K562 (cell line): Measurements from ENCODE around the gene PIKFYVE. TPM values are rescaled to one million over a fixed set of nuclear protein-coding genes. Genes with fewer than 3 reads are reported as not detected.

Experiments
- ADNP ChIP-seq: fragments of 200-800 bp; sonication (Bioruptor generic); IDR thresholded peaks from 2 replicates; pipeline ENCODE4 v1.6.1; 2016; ENCODE audit warnings: missing genetic modification characterization, missing compliant biosample characterization
- BHLHE40 ChIP-seq: IDR thresholded peaks from 2 replicates; pipeline ENCODE4 v1.6.1; 2011; ENCODE audit warnings: low read length, improper control_type of control experiment
- CCAR2 ChIP-seq: fragments of 200-400 bp; formaldehyde crosslinking; IDR thresholded peaks from 2 replicates; pipeline ENCODE4 v1.6.1; 2017; ENCODE audit warnings: mild to moderate bottlenecking, low read depth, low read length
- GABPB1 ChIP-seq: sonication (generic); formaldehyde crosslinking; IDR thresholded peaks from 2 replicates; pipeline ENCODE4 v1.8.0; 2022; ENCODE audit warnings: mild to moderate bottlenecking, missing genetic modification reagents
- GABPB2 ChIP-seq: fragments of 250-450 bp; sonication (Bioruptor Pico); conservative IDR thresholded peaks from 2 replicates; pipeline ENCODE4 v1.5.1; 2021; ENCODE audit warnings: mild to moderate bottlenecking
- LEF1 ChIP-seq: fragments of 450-650 bp; IDR thresholded peaks from 2 replicates; pipeline ENCODE4 v1.6.1; 2016; ENCODE audit warnings: mild to moderate bottlenecking
- MGA ChIP-seq: fragments of 450-650 bp; IDR thresholded peaks from 2 replicates; pipeline ENCODE4 v1.6.1; 2016; ENCODE audit warnings: mild to moderate bottlenecking, moderate library complexity
- NCOA6 ChIP-seq: fragments of 450-650 bp; IDR thresholded peaks from 2 replicates; pipeline ENCODE4 v1.6.1; 2017; ENCODE audit warnings: mild to moderate bottlenecking
- RBFOX2 ChIP-seq: fragments of 200-400 bp; formaldehyde crosslinking; IDR thresholded peaks from 2 replicates; pipeline ENCODE4 v1.6.1; 2017; ENCODE audit warnings: low read depth, mild to moderate bottlenecking, low read length, moderate library complexity
- RBM34 ChIP-seq: fragments of 200-400 bp; formaldehyde crosslinking; IDR thresholded peaks from 2 replicates; pipeline ENCODE4 v1.6.1; 2018; ENCODE audit warnings: low read length, borderline replicate concordance; ENCODE audit not compliant: insufficient read depth
- RFX1 ChIP-seq: fragments of 450-650 bp; IDR thresholded peaks from 2 replicates; pipeline ENCODE4 v1.6.1; 2016; ENCODE audit warnings: mild to moderate bottlenecking, moderate library complexity
- TOE1 ChIP-seq, 2 experiments: fragments of 450-650 bp in 1 of 2; sonication (generic) in 1 of 2; formaldehyde crosslinking in 1 of 2; IDR thresholded peaks; 2 replicates each; pipeline versions ENCODE4 v1.7.1 to v1.8.0; 2016 to 2022; ENCODE audit warnings: borderline replicate concordance in 2 of 2, mild to moderate bottlenecking in 2 of 2, antibody characterized with exemption in 1 of 2, inconsistent platforms in 1 of 2, low read depth in 1 of 2, missing genetic modification reagents in 1 of 2, moderate library complexity in 1 of 2
- ZNF134 ChIP-seq: fragments of 250-450 bp; sonication (Bioruptor Pico); conservative IDR thresholded peaks from 2 replicates; pipeline ENCODE4 v1.4.0; 2020
- ZNF217 ChIP-seq: sonication (generic); formaldehyde crosslinking; IDR thresholded peaks from 2 replicates; pipeline ENCODE4 v1.8.0; 2022; ENCODE audit warnings: mild to moderate bottlenecking, missing genetic modification reagents
- polyA plus RNA-seq, 8 experiments: library from polyadenylated mRNA; depleted of rRNA in 4 of 8; stranded (reverse) in 5 of 8; unstranded in 3 of 8; fragments of >200 nt; fragmentation: Nextera tagmentation in 2 of 8; fragmentation: Illumina TruSeq in 1 of 8; extraction: Ambion mirVana in 2 of 8; extraction: Trizol in 1 of 8; gene quantifications; 2 replicates each; pipeline versions ENCODE4 v1.2.1 to v1.2.3, GENCODE V29; 2011 to 2014; ENCODE audit warnings: inconsistent platforms in 1 of 8, missing spikeins in 1 of 8
- total RNA-seq, 7 experiments: library from RNA; depleted of rRNA in 6 of 7; stranded (reverse); fragments of >200 nt in 6 of 7; fragmentation: Illumina TruSeq in 2 of 7; extraction: Trizol in 2 of 7; gene quantifications; 2 replicates each; pipeline versions ENCODE4 v1.2.1 to v1.2.3, GENCODE V29; 2011 to 2021; ENCODE audit warnings: low replicate concordance in 1 of 7
- TF ChIP-seq, protein P1 (sequence below): fragments of 450-650 bp; IDR thresholded peaks from 2 replicates; pipeline ENCODE4 v1.7.0; 2016; ENCODE audit warnings: borderline replicate concordance

Gene PIKFYVE
- total and polyA plus RNA-seq, 9 of the 15 experiments (the other 6 are each of a cell fraction or from before 2014, with no cell fraction given) = 3.6 to 25.6 (median 16.7) TPM

DNA sequence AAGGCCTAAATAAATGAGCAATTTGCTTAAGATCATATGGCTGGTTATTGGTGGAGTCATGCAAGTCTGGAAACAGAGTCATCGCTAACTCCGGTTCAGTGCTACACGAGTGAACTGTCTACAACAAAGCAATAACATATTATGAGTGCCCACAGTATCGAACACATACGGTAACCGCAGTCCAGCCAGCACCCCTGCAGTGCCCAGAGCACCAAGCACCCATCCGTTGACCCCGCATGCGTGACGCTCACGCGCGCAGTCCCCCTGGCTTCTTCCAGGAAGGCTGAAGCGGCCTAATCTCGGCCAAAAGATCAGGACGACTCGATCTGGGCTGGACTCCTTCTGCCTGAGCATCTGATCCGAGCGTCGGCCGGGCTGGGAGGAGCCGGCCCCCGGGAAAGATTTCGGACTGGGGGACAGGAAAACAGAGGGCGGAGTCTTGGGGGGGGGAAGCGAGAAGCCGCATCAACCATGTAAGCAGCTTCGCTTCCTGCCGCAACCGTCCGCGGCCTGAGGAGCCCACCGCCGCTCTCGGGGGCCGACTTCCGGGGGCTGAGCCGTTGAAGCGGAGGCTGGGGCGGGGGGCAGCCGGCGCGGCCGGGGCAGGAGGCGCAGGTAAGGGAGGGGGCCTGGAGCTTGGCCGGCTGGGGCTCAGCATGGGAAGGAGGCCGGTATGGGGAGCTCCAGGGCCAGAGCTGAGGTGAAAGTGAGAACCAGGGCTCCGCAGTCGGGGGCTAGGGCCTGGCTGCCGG, at the start of gene PIKFYVE (continued):
- TF ChIP-seq MGA = peak; percentile 60
- peak; percentile 95 for TF ChIP-seq BHLHE40
- no peak for TF ChIP-seq GABPB2 (CRISPR knock-in tag)
- TF ChIP-seq TOE1 (IDR thresholded peaks at IDR 0.05; ENCODE audit: borderline replicate concordance) = peak; percentile 89
- TF ChIP-seq TOE1 (CRISPR knock-in tag; IDR thresholded peaks at IDR 0.05; ENCODE audit: borderline replicate concordance, low read depth) = 0 out of 2 replicates have a peak, but pooled peaks have one; percentile 51
- TF ChIP-seq ZNF217 (CRISPR knock-in tag) = no peak
- no peak for TF ChIP-seq ZNF134 (CRISPR knock-in tag)
- 0 out of 2 replicates have a peak, but pooled peaks have one; percentile 28 for TF ChIP-seq LEF1
- no peak for TF ChIP-seq RFX1
- no peak for TF ChIP-seq NCOA6
- TF ChIP-seq RBM34 = no peak
- peak; percentile 79 for TF ChIP-seq RBFOX2
- TF ChIP-seq, protein P1, sequence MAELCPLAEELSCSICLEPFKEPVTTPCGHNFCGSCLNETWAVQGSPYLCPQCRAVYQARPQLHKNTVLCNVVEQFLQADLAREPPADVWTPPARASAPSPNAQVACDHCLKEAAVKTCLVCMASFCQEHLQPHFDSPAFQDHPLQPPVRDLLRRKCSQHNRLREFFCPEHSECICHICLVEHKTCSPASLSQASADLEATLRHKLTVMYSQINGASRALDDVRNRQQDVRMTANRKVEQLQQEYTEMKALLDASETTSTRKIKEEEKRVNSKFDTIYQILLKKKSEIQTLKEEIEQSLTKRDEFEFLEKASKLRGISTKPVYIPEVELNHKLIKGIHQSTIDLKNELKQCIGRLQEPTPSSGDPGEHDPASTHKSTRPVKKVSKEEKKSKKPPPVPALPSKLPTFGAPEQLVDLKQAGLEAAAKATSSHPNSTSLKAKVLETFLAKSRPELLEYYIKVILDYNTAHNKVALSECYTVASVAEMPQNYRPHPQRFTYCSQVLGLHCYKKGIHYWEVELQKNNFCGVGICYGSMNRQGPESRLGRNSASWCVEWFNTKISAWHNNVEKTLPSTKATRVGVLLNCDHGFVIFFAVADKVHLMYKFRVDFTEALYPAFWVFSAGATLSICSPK = no peak
- TF ChIP-seq GABPB1 (CRISPR knock-in tag) = peak; percentile 61; the same call in 1 of the 2 replicates
- TF ChIP-seq ADNP (tag) = no peak
- TF ChIP-seq CCAR2 = no peak
